ENCODE measurements around the gene EGLN1.
"Not testable (repeated sequence)": the region's sequence is repeated elsewhere in the genome, so short reads cannot be mapped to it uniquely, and the experiment has no call there.

Gene EGLN1

GRCh38 chr1:231442735-231443134, 20.6 kb upstream of the EGLN1 start:
- peaks cover 0 to 6% (median 0%) of the 10 kb centered on the region in 3 donors for H3K9me3 ChIP-seq
- intact Hi-C loops (cut with DNase I; ENCODE audit: low total_unique reads) = no loop called here
- H3K27ac ChIP-seq = no peak overlapping the region
- no peaks in the 10 kb centered on the region for H3K36me3 ChIP-seq
- no peaks in the 10 kb centered on the region for H3K27me3 ChIP-seq
- TF ChIP-seq CTCF (IDR thresholded peaks at IDR 0.05) = no peak
- no peaks in the 10 kb centered on the region for H3K4me1 ChIP-seq
- H3K4me3 ChIP-seq = no peak overlapping the region
- DNase-seq = no peak

- Histone ChIP-seq H3K36me3 (no peaks in the 10 kb centered on the region), H3K9me3 (no peaks in the 10 kb centered on the region), H3K27ac (no peak overlapping the region), H3K4me1 (no peaks in the 10 kb centered on the region), H3K4me3 (no peak overlapping the region), H3K27me3 (no peaks in the 10 kb centered on the region)
- no peak for TF ChIP-seq CTCF (IDR thresholded peaks at IDR 0.05)
- DNase-seq = no peak
- intact Hi-C loops (cut with DNase I; ENCODE audit: low total_unique reads) = no loop called here
These were observed 10.9 kb upstream of the EGLN1 start for GRCh38 chr1:231432996-231433395.

- TF ChIP-seq CTCF (IDR thresholded peaks at IDR 0.05) = no peak
- intact Hi-C loops (cut with DNase I; ENCODE audit: low total_unique reads) = no loop called here
These were observed 9.8 kb upstream of the EGLN1 start for GRCh38 chr1:231431665-231432415.

GRCh38 chr1:231430678-231431352, 8.7 kb upstream of the EGLN1 start:
- H3K4me3 ChIP-seq; intact Hi-C loops (cut with DNase I; ENCODE audit: low total_unique reads); H3K27me3 ChIP-seq; H3K36me3 ChIP-seq; H3K9me3 ChIP-seq; DNase-seq; H3K4me1 ChIP-seq; H3K27ac ChIP-seq: not testable (repeated sequence)

More at GRCh38 chr1:231431665-231432415, 9.8 kb upstream of the EGLN1 start:
- no peaks in the 10 kb centered on the region for H3K4me1 ChIP-seq
- H3K9me3 ChIP-seq = no peaks in the 10 kb centered on the region
- no peak overlapping the region for H3K27ac ChIP-seq
- no peaks in the 10 kb centered on the region for H3K27me3 ChIP-seq
- H3K4me3 ChIP-seq = no peak overlapping the region
- no peak for DNase-seq
- H3K36me3 ChIP-seq = no peaks in the 10 kb centered on the region

- no peak overlapping the region for H3K27ac ChIP-seq
These were observed 6.3 kb upstream of the EGLN1 start for GRCh38 chr1:231428377-231428776.

More at GRCh38 chr1:231428377-231428776, 6.3 kb upstream of the EGLN1 start:
- Histone ChIP-seq H3K4me1 (no peaks in the 10 kb centered on the region), H3K27me3 (no peaks in the 10 kb centered on the region), H3K36me3 (no peaks in the 10 kb centered on the region), H3K9me3 (no peaks in the 10 kb centered on the region), H3K4me3 (no peak overlapping the region)
- DNase-seq = no peak
- TF ChIP-seq CTCF (IDR thresholded peaks at IDR 0.05) = no peak
- intact Hi-C loops (cut with DNase I; ENCODE audit: low total_unique reads) = loop anchor here (10.0 kb wide), 1 partner anchor 64 kb away; no protein-coding TSS in a partner anchor

Data from tibial artery (tissue), 4 donors.